Smooth muscle cell (in vitro differentiated cells): ENCODE data around the gene PPP1R14C. TPM values are rescaled to one million over a fixed set of nuclear protein-coding genes. Genes with fewer than 3 reads are reported as not detected.

Source experiments
- DNase-seq: peaks from one replicate; lab custom pipeline; 2025; ENCODE audit not compliant: unreplicated experiment; lab: John Stamatoyannopoulos, UW
- H2AFZ ChIP-seq: fragments of 200-600 bp; sonication (generic); 2 replicates; pipeline ENCODE4 v1.6.0; 2016; ENCODE audit warnings: antibody characterized with exemption, low read depth, mild to moderate bottlenecking
- H3F3A ChIP-seq: fragments of 200-600 bp; sonication (generic); 2 replicates; pipeline ENCODE4 v1.6.0; 2017; ENCODE audit warnings: antibody characterized with exemption, low read depth
- H3K27ac ChIP-seq: fragments of 200-600 bp; sonication (generic); 2 replicates; pipeline ENCODE4 v1.5.1; 2016; ENCODE audit warnings: low read depth, mild to moderate bottlenecking
- H3K27me3 ChIP-seq: fragments of 200-600 bp; sonication (generic); 2 replicates; pipeline ENCODE4 v1.6.1; 2016; ENCODE audit warnings: low read depth, mild to moderate bottlenecking
- H3K36me3 ChIP-seq: fragments of 200-600 bp; sonication (generic); 2 replicates; pipeline ENCODE4 v1.5.1; 2016; ENCODE audit warnings: low read depth
- H3K4me1 ChIP-seq: fragments of 200-600 bp; sonication (generic); 2 replicates; pipeline ENCODE4 v1.5.1; 2016; ENCODE audit warnings: low read depth
- H3K4me2 ChIP-seq: fragments of 200-600 bp; sonication (generic); 2 replicates; pipeline ENCODE4 v1.6.0; 2016; ENCODE audit warnings: mild to moderate bottlenecking
- H3K4me3 ChIP-seq: fragments of 200-600 bp; sonication (generic); 2 replicates; pipeline ENCODE4 v1.5.1; 2016; ENCODE audit warnings: mild to moderate bottlenecking
- H3K79me2 ChIP-seq: fragments of 200-600 bp; sonication (generic); 2 replicates; pipeline ENCODE4 v1.6.0; 2016; ENCODE audit warnings: low read depth, mild to moderate bottlenecking
- H3K9ac ChIP-seq: fragments of 200-600 bp; sonication (generic); 2 replicates; pipeline ENCODE4 v1.6.0; 2016; ENCODE audit warnings: low read depth
- H3K9me3 ChIP-seq: fragments of 200-600 bp; sonication (generic); replicated peaks from 2 replicates; pipeline ENCODE4 v1.5.1; 2016; ENCODE audit warnings: low read depth
- H4K20me1 ChIP-seq: fragments of 200-600 bp; sonication (generic); 2 replicates; pipeline ENCODE4 v1.6.0; 2016; ENCODE audit warnings: low read depth
- WGBS: methylation state at CpG from one replicate; pipeline ENCODE4 v1.1.7; 2016; ENCODE audit warnings: low lambda C conversion rate; 5-methylcytosine and 5-hydroxymethylcytosine counted together
- polyA plus RNA-seq: library from polyadenylated mRNA; unstranded; fragments of >200 nt; fragmentation: Nextera tagmentation; extraction: Ambion mirVana; gene quantifications from 2 replicates; pipeline ENCODE4 v1.2.1, GENCODE V29; 2016
- total RNA-seq: library from RNA; depleted of rRNA; stranded (reverse); fragments of >200 nt; gene quantifications from 2 replicates; pipeline ENCODE4 v1.2.3, GENCODE V29; 2014
- TF ChIP-seq, protein P1 (sequence below): fragments of 200-600 bp; sonication (generic); IDR thresholded peaks from 2 replicates; pipeline ENCODE4 v1.5.1; 2017; ENCODE audit warnings: borderline replicate concordance, mild to moderate bottlenecking, antibody characterized with exemption; ENCODE audit not compliant: insufficient read depth, poor library complexity, severe bottlenecking

The PPP1R14C gene
- total and polyA plus RNA-seq, 2 experiments from 2014 or later: 2.6 to 7.9 TPM

DNA sequence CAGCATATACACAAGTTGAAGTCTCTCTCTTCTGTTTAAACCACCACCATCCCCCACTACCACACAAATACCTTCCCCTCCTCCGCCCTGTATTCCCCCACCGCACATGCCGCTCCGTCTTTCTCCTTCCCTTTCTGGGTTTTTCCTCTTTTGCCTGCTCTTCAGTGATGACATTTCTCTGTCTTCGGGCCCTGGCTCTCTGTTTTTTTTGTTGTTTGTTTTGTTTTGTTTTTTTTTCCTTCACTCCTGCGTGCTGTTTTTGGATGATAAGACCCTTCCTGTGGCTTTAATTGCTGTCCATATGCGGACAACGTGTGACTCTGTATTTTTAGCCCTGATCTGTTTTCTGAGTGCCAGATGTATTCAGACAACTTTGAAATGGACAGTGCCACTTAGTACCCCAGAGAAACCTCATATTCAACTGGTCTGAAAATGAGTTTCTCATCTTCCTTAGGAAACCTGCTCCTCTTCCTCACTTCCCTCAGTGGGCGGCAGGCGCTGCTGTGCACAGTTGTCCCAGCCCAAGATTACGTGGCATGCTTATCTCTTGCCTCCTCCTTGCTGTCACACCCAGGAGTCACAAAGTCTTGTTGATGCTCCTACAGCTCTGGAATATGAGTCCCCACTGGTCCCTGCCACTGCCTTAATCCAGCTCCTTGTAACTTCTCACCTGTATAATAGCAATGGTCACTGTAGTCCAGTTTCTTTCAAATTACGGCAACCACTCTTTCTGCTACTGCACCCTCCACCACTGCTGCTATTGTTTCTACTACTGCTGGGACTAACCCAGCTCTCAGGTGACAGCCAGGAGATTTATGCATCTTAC is 8.2 kb downstream of the PPP1R14C start:
- no peaks in the 10 kb centered on the region for H3K79me2 ChIP-seq
- 49% methylated on average over 12 of the region's 12 CpGs for WGBS
- TF ChIP-seq, protein P1, sequence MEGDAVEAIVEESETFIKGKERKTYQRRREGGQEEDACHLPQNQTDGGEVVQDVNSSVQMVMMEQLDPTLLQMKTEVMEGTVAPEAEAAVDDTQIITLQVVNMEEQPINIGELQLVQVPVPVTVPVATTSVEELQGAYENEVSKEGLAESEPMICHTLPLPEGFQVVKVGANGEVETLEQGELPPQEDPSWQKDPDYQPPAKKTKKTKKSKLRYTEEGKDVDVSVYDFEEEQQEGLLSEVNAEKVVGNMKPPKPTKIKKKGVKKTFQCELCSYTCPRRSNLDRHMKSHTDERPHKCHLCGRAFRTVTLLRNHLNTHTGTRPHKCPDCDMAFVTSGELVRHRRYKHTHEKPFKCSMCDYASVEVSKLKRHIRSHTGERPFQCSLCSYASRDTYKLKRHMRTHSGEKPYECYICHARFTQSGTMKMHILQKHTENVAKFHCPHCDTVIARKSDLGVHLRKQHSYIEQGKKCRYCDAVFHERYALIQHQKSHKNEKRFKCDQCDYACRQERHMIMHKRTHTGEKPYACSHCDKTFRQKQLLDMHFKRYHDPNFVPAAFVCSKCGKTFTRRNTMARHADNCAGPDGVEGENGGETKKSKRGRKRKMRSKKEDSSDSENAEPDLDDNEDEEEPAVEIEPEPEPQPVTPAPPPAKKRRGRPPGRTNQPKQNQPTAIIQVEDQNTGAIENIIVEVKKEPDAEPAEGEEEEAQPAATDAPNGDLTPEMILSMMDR: no peak
- H3K9ac ChIP-seq: no peak overlapping the region
- no peaks in the 10 kb centered on the region for H4K20me1 ChIP-seq
- no peak for DNase-seq
- H3F3A ChIP-seq: no peaks in the 10 kb centered on the region
- H3K4me2 ChIP-seq: no peak overlapping the region
- no peaks in the 10 kb centered on the region for H3K36me3 ChIP-seq
- no peak overlapping the region for H2AFZ ChIP-seq
- no peaks in the 10 kb centered on the region for H3K4me1 ChIP-seq
- H3K27ac ChIP-seq: no peak overlapping the region
- no peak overlapping the region for H3K4me3 ChIP-seq
- no peaks in the 10 kb centered on the region for H3K9me3 ChIP-seq
- H3K27me3 ChIP-seq: peaks cover 51% of the 10 kb centered on the region

DNA sequence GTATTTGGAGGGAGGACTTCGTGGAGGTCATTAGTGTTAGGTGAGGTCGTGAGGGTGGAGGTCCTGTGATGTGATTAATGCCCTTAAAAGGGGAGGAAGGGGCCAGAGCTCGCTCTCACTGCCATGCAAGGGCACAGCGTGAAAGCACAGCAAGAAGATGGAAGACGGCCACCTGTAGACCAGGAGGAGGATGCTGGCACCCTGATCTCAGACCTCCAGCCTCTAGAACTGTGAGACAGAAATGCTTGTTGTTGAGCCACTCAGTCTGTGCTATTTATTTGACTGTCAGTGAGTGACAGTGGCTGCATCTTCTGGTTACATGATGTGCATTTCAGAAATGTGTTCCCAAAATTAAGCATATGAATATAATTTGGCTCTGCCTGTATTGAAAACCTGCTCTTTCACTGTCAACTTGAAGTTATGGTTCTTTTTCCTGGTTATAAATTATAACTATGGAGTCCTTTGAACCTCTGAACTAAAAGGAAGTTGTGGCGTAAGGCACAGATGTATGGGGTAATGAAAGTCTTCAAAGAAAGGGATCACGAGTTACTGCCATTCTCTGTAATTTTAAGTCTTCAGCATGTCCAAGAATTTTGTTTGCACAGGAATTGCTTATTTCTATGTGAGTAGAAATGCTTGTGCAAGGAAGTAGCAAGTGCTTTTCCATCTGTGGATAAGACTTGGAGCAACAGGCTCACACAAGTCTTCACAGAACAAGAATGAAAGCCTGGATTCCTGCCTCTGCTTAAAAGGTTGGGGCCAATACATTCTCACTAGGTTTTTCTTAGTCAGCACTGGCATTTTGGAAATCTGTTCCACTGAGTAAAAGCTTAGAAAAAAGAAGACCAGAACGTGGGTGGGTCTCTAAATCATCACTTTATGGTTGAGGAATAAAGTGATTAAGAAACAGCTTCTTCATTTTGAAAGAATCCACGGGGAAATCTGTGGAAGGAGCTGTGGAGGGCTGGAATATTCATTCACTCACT is 10.3 kb downstream of the PPP1R14C start:
- H3K4me1 ChIP-seq: no peaks in the 10 kb centered on the region
- TF ChIP-seq, protein P1: no peak
- H3F3A ChIP-seq: no peaks in the 10 kb centered on the region
- 63% methylated on average over 9 of the region's 9 CpGs for WGBS
- H3K27ac ChIP-seq: peak overlapping the region; percentile 9
- H4K20me1 ChIP-seq: no peaks in the 10 kb centered on the region
- H3K79me2 ChIP-seq: no peaks in the 10 kb centered on the region
- no peak overlapping the region for H3K4me3 ChIP-seq
- DNase-seq: no peak
- H3K4me2 ChIP-seq: peak overlapping the region; percentile 52
- H3K9me3 ChIP-seq: no peaks in the 10 kb centered on the region
- no peak overlapping the region for H3K9ac ChIP-seq
- peaks cover 37% of the 10 kb centered on the region for H3K27me3 ChIP-seq
- no peaks in the 10 kb centered on the region for H3K36me3 ChIP-seq
- H2AFZ ChIP-seq: no peak overlapping the region

DNA sequence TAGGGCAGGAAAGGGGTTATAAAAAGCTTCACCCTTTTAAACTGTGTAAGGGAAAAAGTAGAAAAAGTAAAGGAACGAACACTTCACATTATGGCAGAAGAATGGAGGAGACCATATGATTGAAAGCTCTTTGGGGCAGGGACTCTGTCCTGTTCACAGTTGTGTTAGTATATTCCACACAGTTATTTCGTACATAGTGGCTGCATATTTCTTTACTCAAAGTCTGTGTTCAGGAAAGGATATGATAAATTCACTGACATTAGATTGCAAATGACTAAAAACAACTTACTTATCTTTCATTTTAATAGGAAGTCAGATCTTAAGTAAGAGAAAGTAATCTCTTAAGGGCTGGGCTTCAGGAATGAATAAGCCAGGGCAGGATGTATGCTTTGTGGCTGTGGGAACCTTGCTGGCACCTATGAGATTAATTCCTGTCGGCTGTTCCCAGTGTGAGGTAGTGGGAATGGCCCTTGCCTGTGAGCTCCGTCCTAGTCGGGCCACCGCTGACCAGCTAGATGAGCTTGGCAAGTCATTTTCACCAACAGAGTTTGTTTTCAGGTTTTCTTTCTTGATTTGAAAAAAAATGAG is 11.2 kb downstream of the PPP1R14C start:
- Histone ChIP-seq H3K27me3 (peaks cover 28% of the 10 kb centered on the region), H3K36me3 (no peaks in the 10 kb centered on the region), H3K4me3 (no peak overlapping the region), H3K9ac (no peak overlapping the region), H3F3A (no peaks in the 10 kb centered on the region), H2AFZ (no peak overlapping the region), H3K4me2 (peak overlapping the region; percentile 52), H3K79me2 (no peaks in the 10 kb centered on the region), H4K20me1 (no peaks in the 10 kb centered on the region), H3K4me1 (no peaks in the 10 kb centered on the region), H3K9me3 (no peaks in the 10 kb centered on the region), H3K27ac (peak overlapping the region; percentile 9)
- DNase-seq: no peak
- WGBS: 58% methylated on average over 6 of the region's 6 CpGs
- TF ChIP-seq, protein P1: no peak
